OCI-LY7 (cell line): ENCODE results near the gene RUNX1. TPM values are rescaled to one million over a fixed set of nuclear protein-coding genes. Genes with fewer than 3 reads are reported as not detected.

Source experiments
- BruUV-seq: library from RNA; stranded (reverse); fragments of 400-500 nt; replicated peaks from 2 replicates; lab custom pipeline; 2021; lab: Mats Ljungman, UMichigan
- CTCF ChIA-PET: fragments of 300-600 bp; sonication (Branson Sonifier 250); formaldehyde crosslinking; loops from one replicate; lab custom pipeline; 2022; ENCODE audit warnings: antibody characterized with exemption; ENCODE audit not compliant: unreplicated experiment; lab: Charles Lee
- POLR2A ChIA-PET: fragments of 300-600 bp; sonication (Branson Sonifier 250); formaldehyde crosslinking; loops from one replicate; lab custom pipeline; 2022; ENCODE audit warnings: antibody characterized with exemption; lab: Charles Lee
- DNase-seq: peaks from one replicate; pipeline ENCODE4 v3.0.0-alpha.2; 2015; ENCODE audit warnings: low spot score
- H2AFZ ChIP-seq: fragments of 200-600 bp; sonication (generic), shearing (Covaris generic); 2 replicates; pipeline ENCODE4 v1.6.1; 2014; ENCODE audit warnings: mild to moderate bottlenecking, antibody characterized with exemption, low read length, moderate library complexity
- H3K27ac ChIP-seq: fragments of 200-600 bp; sonication (generic); 2 replicates; pipeline ENCODE4 v1.5.1; 2014; ENCODE audit warnings: mixed run types, low read depth, mild to moderate bottlenecking, moderate library complexity, low read length, inconsistent platforms; ENCODE audit not compliant: poor library complexity, severe bottlenecking
- H3K36me3 ChIP-seq: fragments of 200-600 bp; sonication (generic); 2 replicates; pipeline ENCODE4 v1.6.1; 2014; ENCODE audit warnings: mild to moderate bottlenecking, antibody characterized with exemption, low read length, moderate library complexity, mixed read lengths; ENCODE audit not compliant: insufficient read depth
- H3K4me1 ChIP-seq: fragments of 200-600 bp; sonication (generic); 2 replicates; pipeline ENCODE4 v1.5.1; 2014; ENCODE audit warnings: mild to moderate bottlenecking, low read length; ENCODE audit not compliant: insufficient read depth, poor library complexity, severe bottlenecking
- H3K4me2 ChIP-seq: fragments of 200-600 bp; sonication (generic); 2 replicates; pipeline ENCODE4 v1.6.1; 2014; ENCODE audit warnings: mild to moderate bottlenecking, low read length
- H3K4me3 ChIP-seq: fragments of 200-600 bp; sonication (generic); 2 replicates; pipeline ENCODE4 v1.5.1; 2014; ENCODE audit warnings: mild to moderate bottlenecking, low read depth, low read length; ENCODE audit not compliant: poor library complexity, severe bottlenecking
- H3K79me2 ChIP-seq: fragments of 200-600 bp; sonication (generic); 2 replicates; pipeline ENCODE4 v1.6.1; 2016; ENCODE audit warnings: low read depth, mild to moderate bottlenecking, low read length, moderate library complexity, mixed read lengths; ENCODE audit not compliant: insufficient read depth
- H3K9me2 ChIP-seq: fragments of 200-600 bp; sonication (generic); 2 replicates; pipeline ENCODE4 v1.6.1; 2016; ENCODE audit warnings: mild to moderate bottlenecking, low read length, mixed read lengths; ENCODE audit not compliant: insufficient read depth
- H3K9me3 ChIP-seq: fragments of 200-600 bp; sonication (generic); 2 replicates; pipeline ENCODE4 v1.6.1; 2014; ENCODE audit warnings: mild to moderate bottlenecking, mixed run types, low read length, mixed read lengths
- H4K20me1 ChIP-seq: fragments of 200-600 bp; sonication (generic); 2 replicates; pipeline ENCODE4 v1.6.1; 2014; ENCODE audit warnings: mild to moderate bottlenecking, antibody characterized with exemption, low read length, moderate library complexity, mixed read lengths; ENCODE audit not compliant: insufficient read depth
- EZH2phosphoT487 ChIP-seq: fragments of 200-600 bp; sonication (generic); IDR thresholded peaks from 2 replicates; pipeline ENCODE4 v1.6.1; 2018; ENCODE audit warnings: low read depth, borderline replicate concordance, mild to moderate bottlenecking, mixed run types, antibody characterized with exemption, low read length, moderate library complexity, mixed read lengths
- intact Hi-C: fragments of 100-400 bp; cut with micrococcal nuclease; formaldehyde crosslinking; loops from one replicate; pipeline ENCODE4 v1.10.0; 2022; ENCODE audit not compliant: unreplicated experiment
- total RNA-seq, 2 experiments: library from RNA; depleted of rRNA in 1 of 2; stranded (reverse); fragments of >200 nt in 1 of 2; shearing (Covaris generic) in 1 of 2; gene quantifications; 2 replicates each; pipeline ENCODE4 v1.2.3, GENCODE V29; 2014 to 2022
- TF ChIP-seq, protein P1 (sequence below): fragments of 200-600 bp; sonication (generic); conservative IDR thresholded peaks from 2 replicates; pipeline ENCODE4 v1.5.1; 2014; ENCODE audit warnings: mild to moderate bottlenecking, antibody characterized with exemption, low read length, moderate library complexity, mixed read lengths

RUNX1 gene
- total RNA-seq, 2 experiments from 2014 or later, result 30.5 to 40.8 TPM

- ChIA-PET CTCF (no interaction called here), POLR2A (no interaction called here)
- intact Hi-C loops, result no loop called here
- no TSS peak for BruUV-seq
- no peak for DNase-seq
- Histone ChIP-seq H3K9me2 (no peaks in the 10 kb centered on the region), H4K20me1 (peaks cover 11% of the 10 kb centered on the region; the same call in 1 of the 2 replicates), H3K79me2 (peaks cover 8% of the 10 kb centered on the region; the same call in 1 of the 2 replicates), H3K4me3 (no peak overlapping the region), H3K4me1 (peaks cover 9% of the 10 kb centered on the region), H3K4me2 (no peak overlapping the region), H3K9me3 (no peaks in the 10 kb centered on the region), H2AFZ (no peak overlapping the region), H3K36me3 (peaks cover 18% of the 10 kb centered on the region), H3K27ac (no peak overlapping the region)
- no peak for TF ChIP-seq EZH2phosphoT487
- TF ChIP-seq, protein P1, sequence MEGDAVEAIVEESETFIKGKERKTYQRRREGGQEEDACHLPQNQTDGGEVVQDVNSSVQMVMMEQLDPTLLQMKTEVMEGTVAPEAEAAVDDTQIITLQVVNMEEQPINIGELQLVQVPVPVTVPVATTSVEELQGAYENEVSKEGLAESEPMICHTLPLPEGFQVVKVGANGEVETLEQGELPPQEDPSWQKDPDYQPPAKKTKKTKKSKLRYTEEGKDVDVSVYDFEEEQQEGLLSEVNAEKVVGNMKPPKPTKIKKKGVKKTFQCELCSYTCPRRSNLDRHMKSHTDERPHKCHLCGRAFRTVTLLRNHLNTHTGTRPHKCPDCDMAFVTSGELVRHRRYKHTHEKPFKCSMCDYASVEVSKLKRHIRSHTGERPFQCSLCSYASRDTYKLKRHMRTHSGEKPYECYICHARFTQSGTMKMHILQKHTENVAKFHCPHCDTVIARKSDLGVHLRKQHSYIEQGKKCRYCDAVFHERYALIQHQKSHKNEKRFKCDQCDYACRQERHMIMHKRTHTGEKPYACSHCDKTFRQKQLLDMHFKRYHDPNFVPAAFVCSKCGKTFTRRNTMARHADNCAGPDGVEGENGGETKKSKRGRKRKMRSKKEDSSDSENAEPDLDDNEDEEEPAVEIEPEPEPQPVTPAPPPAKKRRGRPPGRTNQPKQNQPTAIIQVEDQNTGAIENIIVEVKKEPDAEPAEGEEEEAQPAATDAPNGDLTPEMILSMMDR, result no peak
Measured at GRCh38 chr21:34990842-34991241, 58.3 kb downstream of the RUNX1 start.

DNA sequence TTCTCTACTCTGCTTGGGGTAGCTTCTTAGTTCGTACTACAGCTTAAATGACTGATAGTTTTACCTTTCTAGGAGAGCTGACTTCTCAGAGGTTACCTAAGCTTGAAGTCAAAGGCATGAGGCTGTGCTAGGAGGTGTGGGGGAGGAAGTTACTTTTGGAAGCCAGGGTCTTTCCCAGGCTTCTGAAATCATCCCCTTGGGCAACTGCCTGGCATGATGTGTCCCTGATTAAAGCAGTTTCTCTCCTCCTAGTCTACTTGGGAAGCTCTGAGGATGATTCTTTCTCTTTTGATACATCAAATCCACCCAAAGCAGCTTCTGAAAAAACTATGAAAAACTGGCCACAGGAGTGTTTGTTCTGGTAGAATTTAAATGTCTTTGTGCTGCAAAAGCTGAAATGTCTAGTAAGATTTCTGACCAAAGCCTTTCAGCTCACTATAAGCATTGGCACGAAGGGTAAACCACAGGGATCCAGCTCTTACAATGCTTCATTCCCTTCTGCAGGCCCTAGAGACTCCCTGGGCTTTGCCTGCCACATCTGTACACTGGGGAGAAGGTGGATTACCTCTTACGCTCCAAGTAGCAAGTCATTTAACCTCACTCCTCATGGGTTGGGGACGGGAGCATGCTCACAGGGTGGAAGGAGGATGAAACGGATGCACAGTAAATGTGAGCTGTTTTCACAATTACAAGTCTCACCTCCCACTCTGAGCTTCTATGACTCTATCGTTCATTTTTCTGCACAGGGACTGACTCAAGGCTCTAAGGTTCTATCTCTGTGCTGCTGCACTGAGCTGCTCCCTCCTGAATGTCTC, 59.6 kb downstream of the RUNX1 start:
- TF ChIP-seq EZH2phosphoT487, result no peak
- TF ChIP-seq, protein P1, result no peak
- Histone ChIP-seq H3K4me3 (no peak overlapping the region), H3K27ac (no peak overlapping the region), H2AFZ (no peak overlapping the region), H3K4me1 (peaks cover 15% of the 10 kb centered on the region), H3K4me2 (no peak overlapping the region), H3K79me2 (peaks cover 8% of the 10 kb centered on the region; the same call in 1 of the 2 replicates), H3K36me3 (peaks cover 25% of the 10 kb centered on the region), H3K9me2 (no peaks in the 10 kb centered on the region), H4K20me1 (peaks cover 12% of the 10 kb centered on the region), H3K9me3 (no peaks in the 10 kb centered on the region)
- intact Hi-C loops, result no loop called here
- DNase-seq, result no peak
- POLR2A ChIA-PET, result interaction anchor here (0.6 to 1.3 kb wide), 3 partner anchors 9 to 48 kb away, joined by 3 to 4 read pairs (median 3); no protein-coding TSS in a partner anchor
- no TSS peak for BruUV-seq
- CTCF ChIA-PET, result no interaction called here

GRCh38 chr21:34988625-34989024, 60.5 kb downstream of the RUNX1 start:
- peaks cover 21% of the 10 kb centered on the region for H3K4me1 ChIP-seq
- no peak overlapping the region for H3K4me2 ChIP-seq
- ChIA-PET CTCF (no interaction called here), POLR2A (interaction anchor here (0.6 to 1.3 kb wide), 2 partner anchors 14 to 47 kb away, joined by 3 to 4 read pairs; no protein-coding TSS in a partner anchor)
- no peak overlapping the region for H3K4me3 ChIP-seq
- H3K79me2 ChIP-seq, result peaks cover 5% of the 10 kb centered on the region; the same call in 1 of the 2 replicates
- H3K9me2 ChIP-seq, result no peaks in the 10 kb centered on the region
- BruUV-seq, result no TSS peak
- peaks cover 25% of the 10 kb centered on the region for H3K36me3 ChIP-seq
- H3K9me3 ChIP-seq, result no peaks in the 10 kb centered on the region
- no peak for DNase-seq
- H4K20me1 ChIP-seq, result peaks cover 11% of the 10 kb centered on the region
- no peak overlapping the region for H2AFZ ChIP-seq
- no peak for TF ChIP-seq EZH2phosphoT487
- TF ChIP-seq, protein P1, result no peak
- no peak overlapping the region for H3K27ac ChIP-seq
- intact Hi-C loops, result no loop called here
